Activated naive CD8-positive, alpha-beta T cell treated with anti-CD3 and anti-CD28 coated beads, Interleukin-2, amount 50 U/mL, for 16 hours (primary cell): ENCODE results near the gene GGA1.
"Not testable (repeated sequence)": the region's sequence is repeated elsewhere in the genome, so short reads cannot be mapped to it uniquely, and the experiment has no call there.

ENCODE experiments used
- DNase-seq: peaks from one replicate; pipeline ENCODE4 v3.0.0-alpha.2; 2020; ENCODE audit warnings: low read depth, low spot score

GGA1 gene

GRCh38 chr22:37650463-37651136 lies 42.0 kb downstream of the GGA1 start:
- DNase-seq, result no peak

GRCh38 chr22:37654563-37655251 lies 46.1 kb downstream of the GGA1 start:
- no peak for DNase-seq

DNA sequence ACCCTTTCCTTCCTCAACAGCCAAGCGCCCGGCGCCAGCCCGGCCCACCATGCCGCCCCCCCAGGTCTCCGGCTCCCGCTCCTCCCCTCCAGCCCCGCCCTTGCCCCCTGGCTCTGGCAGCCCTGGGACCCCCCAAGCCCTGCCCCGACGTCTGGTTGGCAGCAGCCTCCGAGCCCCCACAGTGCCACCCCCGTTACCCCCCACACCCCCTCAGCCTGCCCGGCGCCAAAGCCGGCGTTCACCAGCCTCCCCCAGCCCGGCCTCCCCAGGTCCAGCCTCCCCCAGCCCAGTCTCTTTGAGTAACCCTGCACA lies 46.6 kb downstream of the GGA1 start:
- DNase-seq, result no peak

DNA sequence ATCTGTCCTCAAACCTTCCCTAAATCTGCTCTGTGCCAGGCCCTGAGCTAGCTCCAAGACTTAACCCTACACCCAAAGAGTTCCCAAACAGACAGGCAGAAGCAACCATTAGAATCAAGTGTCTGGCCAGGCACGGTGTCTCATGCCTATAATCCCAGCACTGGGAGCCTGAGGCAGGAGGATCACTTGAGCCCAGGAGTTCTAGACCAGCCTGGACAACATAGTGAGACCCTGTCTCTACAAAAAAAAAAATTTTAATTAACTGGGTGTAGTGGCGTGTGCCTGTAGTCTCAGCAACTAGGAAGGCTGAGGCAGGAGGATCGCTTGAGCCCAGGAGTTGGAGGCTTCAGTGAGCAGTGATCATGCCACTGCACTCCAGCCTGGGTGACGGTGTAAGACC lies 47.9 kb downstream of the GGA1 start:
- not testable (repeated sequence) for DNase-seq

GRCh38 chr22:37657590-37658132 lies 49.0 kb downstream of the GGA1 start:
- DNase-seq, result no peak

DNA sequence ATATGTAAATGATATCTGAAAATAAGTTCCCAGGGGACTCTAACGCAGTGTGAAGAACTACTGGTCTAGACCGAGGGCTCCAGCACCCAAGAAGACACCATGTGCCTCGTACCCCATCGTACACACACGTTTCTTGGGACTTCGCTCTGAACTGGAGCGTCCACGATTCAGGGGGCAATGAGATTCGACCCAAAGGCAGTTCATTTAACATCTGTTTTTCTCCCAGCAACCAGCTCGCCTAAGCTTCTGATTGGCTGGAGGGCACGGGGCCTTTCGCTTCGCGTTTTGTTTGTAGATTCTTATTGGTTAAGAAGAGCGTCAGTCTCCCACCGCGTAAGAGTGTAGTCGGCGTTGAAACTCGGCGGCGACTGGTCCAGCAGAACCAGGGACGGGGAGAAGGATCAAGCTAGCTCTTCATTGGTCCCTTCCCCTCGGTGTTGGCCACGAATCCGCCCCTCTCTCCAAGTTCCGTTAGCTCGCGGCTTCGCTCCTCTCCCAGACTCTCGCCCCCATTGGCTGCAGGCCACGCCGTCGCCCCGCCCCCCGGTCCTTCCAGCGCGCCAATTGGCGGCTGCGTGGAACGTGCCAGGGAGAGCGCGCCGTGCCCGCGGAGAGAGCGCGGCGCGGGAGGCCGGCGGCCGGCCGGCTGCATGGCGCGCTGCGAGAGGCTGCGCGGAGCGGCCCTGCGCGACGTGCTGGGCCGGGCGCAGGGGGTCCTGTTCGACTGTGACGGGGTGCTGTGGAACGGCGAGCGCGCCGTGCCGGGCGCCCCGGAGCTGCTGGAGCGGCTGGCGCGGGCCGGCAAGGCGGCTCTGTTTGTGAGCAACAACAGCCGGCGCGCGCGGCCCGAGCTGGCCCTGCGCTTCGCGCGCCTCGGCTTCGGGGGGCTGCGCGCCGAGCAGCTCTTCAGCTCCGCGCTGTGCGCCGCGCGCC lies 49.8 kb downstream of the GGA1 start, which contains the start of gene PDXP:
Gene PDXP (plus strand): TSS at position 591 of the 933 bp plus-strand sequence. CDS start 60 bp downstream, at position 651.
- peak; percentile 98 for DNase-seq

DNA sequence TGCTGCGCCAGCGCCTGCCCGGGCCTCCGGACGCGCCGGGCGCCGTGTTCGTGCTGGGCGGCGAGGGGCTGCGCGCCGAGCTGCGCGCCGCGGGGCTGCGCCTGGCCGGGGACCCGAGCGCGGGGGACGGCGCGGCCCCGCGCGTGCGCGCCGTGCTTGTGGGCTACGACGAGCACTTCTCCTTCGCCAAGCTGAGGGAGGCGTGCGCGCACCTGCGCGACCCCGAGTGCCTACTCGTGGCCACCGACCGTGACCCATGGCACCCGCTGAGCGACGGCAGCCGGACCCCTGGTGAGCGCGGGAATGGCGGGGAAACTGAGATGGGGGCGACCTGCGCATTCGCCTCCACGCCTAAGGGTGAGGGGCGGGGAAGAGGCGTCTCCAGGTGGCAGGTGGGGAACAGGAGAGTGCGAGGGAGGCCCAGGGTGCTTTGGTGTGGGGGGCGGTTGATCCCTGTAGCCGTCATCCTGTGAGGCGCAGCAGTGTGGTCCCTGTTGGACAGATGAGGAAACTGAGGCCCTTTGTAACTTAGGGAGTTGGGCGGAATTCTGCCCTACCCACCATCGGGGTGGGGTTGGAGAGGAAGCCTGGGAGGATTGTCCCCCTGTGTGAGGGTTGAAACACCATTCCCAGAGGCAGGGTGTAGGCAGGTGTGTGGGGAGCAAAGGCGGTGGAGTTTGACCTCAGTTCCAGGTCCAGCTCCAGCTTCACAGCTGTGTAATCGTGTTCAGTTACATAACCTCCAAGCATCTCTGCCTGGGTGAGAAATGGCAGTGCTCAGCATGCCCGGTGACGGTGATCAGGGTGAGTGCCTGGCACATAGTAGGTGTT lies 50.6 kb downstream of the GGA1 start:
- DNase-seq, result no peak

GRCh38 chr22:37659897-37660708 lies 51.5 kb downstream of the GGA1 start:
- no peak for DNase-seq

GRCh38 chr22:37660709-37661045 lies 52.0 kb downstream of the GGA1 start:
- DNase-seq, result no peak

GRCh38 chr22:37661160-37661924 lies 52.7 kb downstream of the GGA1 start:
- DNase-seq, result no peak

GRCh38 chr22:37662039-37662438 lies 53.4 kb downstream of the GGA1 start:
- no peak for DNase-seq

DNA sequence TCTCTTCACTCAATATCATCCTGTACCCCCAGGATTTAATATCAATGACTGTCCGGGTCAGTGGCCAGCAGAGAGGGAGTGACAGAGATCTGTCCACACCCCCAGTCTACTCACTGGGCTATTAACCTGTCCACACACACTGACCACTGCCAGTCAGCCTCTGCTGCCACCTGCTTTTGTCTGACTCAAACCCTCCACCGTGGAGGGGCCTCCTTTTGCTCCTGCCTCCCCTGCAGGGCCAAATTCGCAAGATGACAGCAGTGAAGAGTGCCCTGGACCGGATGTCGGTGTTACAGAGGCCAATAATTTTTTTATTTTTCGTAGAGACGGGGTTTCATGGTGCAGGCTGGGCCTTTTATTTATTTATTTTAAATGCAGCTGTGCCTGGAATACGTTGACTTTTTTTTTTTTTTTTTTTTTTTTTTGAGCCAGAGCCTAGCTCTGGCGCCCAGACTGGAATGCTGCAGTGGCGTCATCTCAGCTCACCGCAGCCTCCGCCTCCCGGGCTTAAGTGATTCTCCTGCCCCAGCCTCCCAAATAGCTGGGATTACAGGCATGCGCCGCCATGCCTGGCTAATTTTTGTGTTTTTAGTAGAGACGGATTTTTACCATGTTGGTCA lies 55.0 kb downstream of the GGA1 start:
- no peak for DNase-seq

- DNase-seq, result no peak
Observed at GRCh38 chr22:37664249-37665101, 55.8 kb downstream of the GGA1 start.

- DNase-seq, result no peak
Observed at GRCh38 chr22:37665487-37665886, 56.9 kb downstream of the GGA1 start.

- DNase-seq, result no peak
Observed at GRCh38 chr22:37669586-37669985, 61.0 kb downstream of the GGA1 start.

- no peak for DNase-seq
Observed at GRCh38 chr22:37672206-37672919, 63.7 kb downstream of the GGA1 start.

GRCh38 chr22:37672920-37673455 lies 64.4 kb downstream of the GGA1 start:
- no peak for DNase-seq
